ENCODE measurements around the gene EZR.

The EZR gene

DNA sequence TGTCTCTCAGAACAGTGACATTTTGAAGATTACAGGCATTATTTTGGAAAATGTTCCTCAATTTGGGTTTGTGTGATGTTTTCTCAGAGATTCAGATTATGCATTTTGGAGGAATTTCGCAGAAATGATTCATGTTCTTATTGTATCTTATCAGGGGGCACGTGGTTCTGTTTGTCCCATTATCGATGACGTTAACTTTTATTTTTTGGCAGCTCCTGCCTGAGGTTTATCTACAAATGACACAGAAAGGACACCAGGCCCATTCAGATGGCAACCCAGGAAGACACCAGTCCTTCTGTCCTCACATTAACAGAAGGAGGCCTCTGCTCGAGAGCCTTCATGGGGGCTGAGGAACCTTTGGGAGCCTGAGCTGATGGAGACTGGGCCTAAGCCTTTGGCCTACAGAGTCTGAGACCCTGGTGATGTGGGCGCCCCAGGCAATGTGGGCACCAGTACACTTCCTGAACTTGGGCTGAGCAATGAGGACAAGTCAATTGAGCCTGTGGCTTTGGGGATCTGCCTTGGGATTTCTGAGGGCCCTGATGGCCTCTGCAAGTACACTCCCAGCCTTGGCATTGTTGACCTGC is 41.2 kb upstream of the EZR start:
- TF ChIP-seq, protein P1, sequence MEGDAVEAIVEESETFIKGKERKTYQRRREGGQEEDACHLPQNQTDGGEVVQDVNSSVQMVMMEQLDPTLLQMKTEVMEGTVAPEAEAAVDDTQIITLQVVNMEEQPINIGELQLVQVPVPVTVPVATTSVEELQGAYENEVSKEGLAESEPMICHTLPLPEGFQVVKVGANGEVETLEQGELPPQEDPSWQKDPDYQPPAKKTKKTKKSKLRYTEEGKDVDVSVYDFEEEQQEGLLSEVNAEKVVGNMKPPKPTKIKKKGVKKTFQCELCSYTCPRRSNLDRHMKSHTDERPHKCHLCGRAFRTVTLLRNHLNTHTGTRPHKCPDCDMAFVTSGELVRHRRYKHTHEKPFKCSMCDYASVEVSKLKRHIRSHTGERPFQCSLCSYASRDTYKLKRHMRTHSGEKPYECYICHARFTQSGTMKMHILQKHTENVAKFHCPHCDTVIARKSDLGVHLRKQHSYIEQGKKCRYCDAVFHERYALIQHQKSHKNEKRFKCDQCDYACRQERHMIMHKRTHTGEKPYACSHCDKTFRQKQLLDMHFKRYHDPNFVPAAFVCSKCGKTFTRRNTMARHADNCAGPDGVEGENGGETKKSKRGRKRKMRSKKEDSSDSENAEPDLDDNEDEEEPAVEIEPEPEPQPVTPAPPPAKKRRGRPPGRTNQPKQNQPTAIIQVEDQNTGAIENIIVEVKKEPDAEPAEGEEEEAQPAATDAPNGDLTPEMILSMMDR (IDR thresholded peaks at IDR 0.05; ENCODE audit: low read length): no peak
- TF ChIP-seq EZH2 (IDR thresholded peaks at IDR 0.05; ENCODE audit: borderline replicate concordance, low read length): no peak
- no peak overlapping the region for H2AFZ ChIP-seq (ENCODE audit: low read length)
- no peak overlapping the region for H3K4me3 ChIP-seq (ENCODE audit: low read depth, low read length, poor library complexity, severe bottlenecking)
- H4K20me1 ChIP-seq (ENCODE audit: insufficient read depth, low read length): no peaks in the 10 kb centered on the region
- no peak overlapping the region for H3K27ac ChIP-seq (ENCODE audit: low read depth, low read length, poor library complexity, severe bottlenecking)
- H3K27me3 ChIP-seq (ENCODE audit: insufficient read depth, low read length): no peaks in the 10 kb centered on the region
- no peaks in the 10 kb centered on the region for H3F3A ChIP-seq (ENCODE audit: insufficient read depth, low read length)
- H3K79me2 ChIP-seq (ENCODE audit: insufficient read depth, low read length): no peaks in the 10 kb centered on the region
- no peaks in the 10 kb centered on the region for H3K36me3 ChIP-seq (ENCODE audit: insufficient read depth, low read length)
- H3K9ac ChIP-seq (ENCODE audit: low read length): no peak overlapping the region
- no peaks in the 10 kb centered on the region for H3K9me3 ChIP-seq (ENCODE audit: low read length)
- H3K4me1 ChIP-seq (ENCODE audit: insufficient read depth, low read length, severe bottlenecking): peaks cover 52% of the 10 kb centered on the region
- no peaks in the 10 kb centered on the region for H3K9me2 ChIP-seq (ENCODE audit: low read depth, low read length)
- H3K4me2 ChIP-seq (ENCODE audit: low read length): no peak overlapping the region

GRCh38 chr6:158856261-158856660 is 37.1 kb upstream of the EZR start:
- Histone ChIP-seq H3K27ac (ENCODE audit: low read depth, low read length, poor library complexity, severe bottlenecking) (peak overlapping the region; percentile 84), H3K9ac (ENCODE audit: low read length) (no peak overlapping the region; the same call in 1 of the 2 replicates), H4K20me1 (ENCODE audit: insufficient read depth, low read length) (no peaks in the 10 kb centered on the region), H3K79me2 (ENCODE audit: insufficient read depth, low read length) (no peaks in the 10 kb centered on the region), H3F3A (ENCODE audit: insufficient read depth, low read length) (no peaks in the 10 kb centered on the region), H3K27me3 (ENCODE audit: insufficient read depth, low read length) (no peaks in the 10 kb centered on the region), H3K4me2 (ENCODE audit: low read length) (no peak overlapping the region), H2AFZ (ENCODE audit: low read length) (no peak overlapping the region), H3K4me3 (ENCODE audit: low read depth, low read length, poor library complexity, severe bottlenecking) (no peak overlapping the region), H3K4me1 (ENCODE audit: insufficient read depth, low read length, severe bottlenecking) (peaks cover 64% of the 10 kb centered on the region), H3K9me3 (ENCODE audit: low read length) (no peaks in the 10 kb centered on the region), H3K36me3 (ENCODE audit: insufficient read depth, low read length) (no peaks in the 10 kb centered on the region), H3K9me2 (ENCODE audit: low read depth, low read length) (no peaks in the 10 kb centered on the region)
- TF ChIP-seq EZH2 (IDR thresholded peaks at IDR 0.05; ENCODE audit: borderline replicate concordance, low read length): no peak
- TF ChIP-seq, protein P1 (IDR thresholded peaks at IDR 0.05; ENCODE audit: low read length): no peak

DNA sequence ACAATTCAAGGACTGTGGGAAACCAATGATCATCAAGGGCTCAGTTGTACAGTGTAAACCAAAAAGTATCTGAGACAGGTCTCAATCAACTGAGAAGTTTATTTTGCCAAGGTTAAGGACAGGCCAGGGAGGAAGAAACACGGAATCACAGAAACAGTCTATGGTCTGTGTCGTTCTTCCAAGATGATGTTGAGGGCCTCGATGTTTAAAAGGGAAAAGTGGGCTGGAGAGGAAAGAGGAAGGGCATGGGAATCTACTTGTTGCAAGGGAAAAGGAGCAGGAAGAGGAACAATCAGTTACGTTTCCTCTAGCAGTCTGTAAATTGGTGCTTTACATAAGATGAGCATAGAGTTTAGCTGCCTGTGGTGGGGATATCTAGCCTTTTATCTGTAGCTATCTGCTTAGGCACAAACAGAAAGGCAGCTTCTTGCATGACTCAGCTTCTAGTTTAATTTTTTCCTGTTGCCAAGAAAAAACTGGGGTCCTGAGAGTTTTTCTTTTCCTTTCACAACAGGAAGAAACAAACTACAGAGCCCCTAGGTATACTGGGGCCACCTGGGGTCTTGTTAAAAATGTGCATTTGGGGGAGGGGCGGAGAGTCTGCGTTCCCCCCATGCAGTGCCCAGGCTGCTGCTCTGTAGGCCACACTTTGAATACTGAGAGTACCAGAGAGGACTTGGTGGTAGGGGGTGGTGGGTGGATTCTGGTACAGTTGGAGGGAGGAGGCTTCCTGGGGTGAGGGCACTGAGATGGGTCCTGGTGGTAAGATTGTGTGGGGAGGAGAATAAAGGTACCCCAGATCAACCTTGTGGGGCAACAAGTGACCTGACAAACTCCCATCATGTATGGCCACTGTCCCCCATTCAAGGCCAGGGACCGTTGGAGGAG is 35.3 kb upstream of the EZR start:
- Histone ChIP-seq H3K27ac (ENCODE audit: low read depth, low read length, poor library complexity, severe bottlenecking) (peak overlapping the region; percentile 84), H4K20me1 (ENCODE audit: insufficient read depth, low read length) (no peaks in the 10 kb centered on the region), H3K4me3 (ENCODE audit: low read depth, low read length, poor library complexity, severe bottlenecking) (peak overlapping the region; percentile 49), H3K4me1 (ENCODE audit: insufficient read depth, low read length, severe bottlenecking) (peaks cover 79% of the 10 kb centered on the region), H3K4me2 (ENCODE audit: low read length) (peak overlapping the region; percentile 67), H3K36me3 (ENCODE audit: insufficient read depth, low read length) (no peaks in the 10 kb centered on the region), H2AFZ (ENCODE audit: low read length) (peak overlapping the region; percentile 3; the same call in 1 of the 2 replicates), H3K9ac (ENCODE audit: low read length) (peak overlapping the region; percentile 61), H3K27me3 (ENCODE audit: insufficient read depth, low read length) (no peaks in the 10 kb centered on the region), H3K9me2 (ENCODE audit: low read depth, low read length) (no peaks in the 10 kb centered on the region), H3K9me3 (ENCODE audit: low read length) (no peaks in the 10 kb centered on the region), H3F3A (ENCODE audit: insufficient read depth, low read length) (no peaks in the 10 kb centered on the region), H3K79me2 (ENCODE audit: insufficient read depth, low read length) (no peaks in the 10 kb centered on the region)
- TF ChIP-seq EZH2 (IDR thresholded peaks at IDR 0.05; ENCODE audit: borderline replicate concordance, low read length): no peak
- TF ChIP-seq, protein P1 (IDR thresholded peaks at IDR 0.05; ENCODE audit: low read length): no peak
